GF-D8 (cell line): ENCODE measurements around the gene NUDT17.
"Not testable (repeated sequence)": the region's sequence is repeated elsewhere in the genome, so short reads cannot be mapped to it uniquely, and the experiment has no call there.

Source experiments
- DNase-seq: peaks from one replicate; lab custom pipeline; 2025; lab: John Stamatoyannopoulos, UW

Gene NUDT17

DNA sequence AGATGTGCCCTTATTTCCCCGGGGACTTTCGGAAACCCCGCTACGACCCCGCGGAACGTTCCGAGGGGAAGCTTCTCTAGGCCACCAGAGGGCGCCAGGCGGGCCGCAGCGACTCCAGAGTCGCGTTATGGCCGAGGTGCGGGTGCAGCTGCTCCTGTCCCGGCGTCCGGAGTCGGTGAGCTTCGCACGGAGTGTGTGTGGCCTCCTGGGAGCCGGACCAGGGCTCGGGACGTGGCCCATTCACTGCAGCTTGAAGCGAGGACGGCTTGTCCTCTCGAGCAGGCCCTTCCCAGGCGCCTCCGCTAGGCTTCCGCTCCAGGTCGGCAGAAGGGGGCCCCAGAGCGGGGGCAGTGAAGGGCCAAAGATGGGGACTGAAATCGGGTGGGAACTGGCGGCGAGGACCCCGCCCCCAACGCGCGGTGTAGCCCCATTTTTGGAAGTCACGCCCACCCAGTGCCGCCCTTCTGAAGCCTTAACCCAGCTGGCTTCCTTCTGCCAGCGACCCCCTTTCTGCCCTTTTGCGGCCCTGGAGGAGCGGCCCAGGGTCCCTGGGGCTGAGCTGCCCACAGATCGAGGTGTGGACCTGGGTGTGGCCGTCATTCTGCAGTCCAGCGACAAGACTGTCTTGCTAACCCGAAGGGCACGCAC is at the start of gene NUDT17:
Gene NUDT17 (plus strand): TSS at position 117 of the 648 bp plus-strand sequence. CDS start 11 bp downstream, at position 128.
- DNase-seq, result peak; percentile 19

DNA sequence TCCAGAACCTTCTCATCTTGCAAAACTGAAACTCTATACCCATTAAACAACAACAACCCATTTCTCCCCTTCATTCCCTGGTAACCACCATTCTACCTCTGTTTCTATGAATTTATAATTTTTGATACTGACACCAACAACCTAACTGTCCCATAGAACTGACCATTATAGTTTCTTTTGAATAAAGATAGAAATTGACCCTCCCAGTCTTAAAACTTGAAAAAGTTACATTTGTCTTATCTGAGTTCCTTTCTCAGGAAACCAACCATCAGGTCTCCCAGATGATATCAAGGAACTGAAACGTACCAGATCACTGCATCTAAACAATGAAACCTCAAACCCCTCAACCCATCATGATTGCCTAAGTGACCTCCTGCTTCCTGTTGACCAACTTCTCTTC is 48.7 kb upstream of the NUDT17 start:
- DNase-seq, result peak; percentile 44

DNA sequence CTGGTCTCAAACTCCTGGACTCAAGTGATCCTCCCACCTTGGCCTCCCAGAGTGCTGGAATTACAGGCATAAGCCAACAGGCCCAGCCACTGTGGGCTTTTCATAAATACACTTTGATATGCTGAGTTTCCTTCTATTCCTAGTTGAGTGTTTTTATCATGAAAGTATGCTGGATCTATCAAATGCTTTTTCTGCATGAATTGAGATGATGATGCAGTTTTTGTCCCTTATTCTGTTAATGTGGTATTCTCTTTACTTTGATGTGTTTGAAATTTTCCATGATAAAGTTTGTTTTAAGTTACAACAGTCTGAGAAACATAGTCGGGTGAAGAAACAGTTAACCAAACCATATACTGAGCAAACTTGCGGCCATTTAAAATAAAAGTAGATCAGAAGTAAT is 45.6 kb upstream of the NUDT17 start:
- no peak for DNase-seq

DNA sequence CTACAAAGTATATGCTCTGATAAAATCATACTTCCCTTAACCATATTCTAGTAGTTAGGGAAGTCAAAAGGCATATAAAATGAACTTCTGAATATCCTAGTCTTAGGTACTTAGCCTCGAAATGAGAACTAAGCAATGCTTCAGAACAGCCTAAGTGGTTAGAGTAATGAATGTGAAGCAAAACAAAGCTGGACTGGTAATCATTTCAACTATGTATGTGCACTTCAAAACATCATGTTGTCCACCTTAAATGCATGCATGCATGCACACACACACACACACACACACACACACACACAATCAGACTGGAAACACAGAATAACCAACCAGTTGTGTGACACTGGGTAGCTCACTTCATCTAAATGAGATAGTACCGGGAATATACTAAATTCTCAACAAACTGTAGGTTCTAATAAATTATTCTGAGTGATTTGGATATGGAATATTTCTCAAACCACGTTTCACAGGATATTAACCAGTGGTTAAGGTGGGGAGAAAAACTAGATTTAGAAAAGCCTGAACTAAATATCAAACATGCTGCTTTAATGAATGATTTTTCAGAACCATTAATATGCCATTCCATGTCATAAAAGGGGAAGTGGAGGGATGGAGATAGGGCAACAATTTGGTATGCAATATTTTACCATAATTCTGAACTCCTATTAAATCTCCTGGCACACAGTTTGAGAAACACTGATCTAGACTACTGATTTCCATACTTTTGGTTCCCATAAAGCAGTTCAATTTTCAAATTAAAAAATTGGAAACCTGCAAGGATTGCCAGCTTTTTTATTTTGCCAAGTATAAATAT is 41.0 kb upstream of the NUDT17 start:
- DNase-seq, result no peak

DNA sequence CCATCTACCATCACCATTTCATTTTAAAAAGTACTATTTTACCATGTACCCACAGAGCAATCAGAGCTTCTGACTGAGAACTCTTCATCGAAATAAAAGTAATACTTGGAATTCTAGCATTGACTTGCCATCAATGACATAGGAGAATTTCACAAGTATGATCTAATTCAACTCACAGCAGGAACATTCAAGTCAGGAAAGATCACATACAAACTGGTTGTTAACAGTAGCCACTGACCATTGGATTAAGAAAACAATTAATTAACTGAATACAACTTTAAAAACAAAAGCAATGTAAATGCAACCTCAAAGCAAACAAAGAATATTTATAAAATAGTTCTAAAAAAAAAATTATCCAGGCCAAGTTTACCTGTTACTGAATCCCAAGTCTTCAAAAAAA is 40.4 kb upstream of the NUDT17 start:
- no peak for DNase-seq

DNA sequence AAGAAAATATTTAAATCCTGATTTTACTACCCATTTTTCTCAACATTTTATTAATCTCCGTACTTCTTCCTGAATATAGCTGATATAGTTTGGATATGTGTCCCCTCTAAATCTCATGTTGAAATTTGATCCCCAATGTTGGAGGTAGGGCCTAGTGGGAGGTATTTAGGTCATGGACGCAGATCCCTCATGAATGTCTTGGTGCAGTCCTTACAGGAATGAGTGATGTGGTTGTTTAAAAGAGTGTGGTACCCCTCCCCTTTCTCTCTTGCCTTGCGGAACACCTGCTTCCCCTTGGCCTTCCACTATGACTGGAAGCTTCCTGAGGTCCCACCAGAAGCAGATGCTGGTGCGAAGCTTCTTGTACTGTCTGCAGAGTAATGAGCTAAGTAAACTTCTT is 39.0 kb upstream of the NUDT17 start:
- DNase-seq, result no peak

DNA sequence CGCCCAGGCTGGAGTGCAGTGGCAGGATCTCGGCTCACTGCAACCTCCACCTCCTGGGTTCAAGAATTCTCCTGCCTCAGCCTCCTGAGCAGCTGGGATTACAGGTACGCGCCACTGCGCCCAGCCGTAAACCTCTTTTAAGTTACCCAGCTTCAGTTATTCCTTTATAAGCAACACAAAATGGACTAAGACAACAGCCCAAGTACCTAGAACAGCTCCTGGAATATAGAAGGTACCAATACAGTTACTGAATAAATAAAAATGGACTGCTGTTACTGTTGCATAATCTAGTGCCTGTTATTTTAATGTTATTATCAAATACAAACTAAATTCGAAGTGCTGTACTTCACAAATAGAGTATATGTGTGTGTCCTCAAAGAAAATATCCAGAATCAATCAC is 38.6 kb upstream of the NUDT17 start:
- no peak for DNase-seq

DNA sequence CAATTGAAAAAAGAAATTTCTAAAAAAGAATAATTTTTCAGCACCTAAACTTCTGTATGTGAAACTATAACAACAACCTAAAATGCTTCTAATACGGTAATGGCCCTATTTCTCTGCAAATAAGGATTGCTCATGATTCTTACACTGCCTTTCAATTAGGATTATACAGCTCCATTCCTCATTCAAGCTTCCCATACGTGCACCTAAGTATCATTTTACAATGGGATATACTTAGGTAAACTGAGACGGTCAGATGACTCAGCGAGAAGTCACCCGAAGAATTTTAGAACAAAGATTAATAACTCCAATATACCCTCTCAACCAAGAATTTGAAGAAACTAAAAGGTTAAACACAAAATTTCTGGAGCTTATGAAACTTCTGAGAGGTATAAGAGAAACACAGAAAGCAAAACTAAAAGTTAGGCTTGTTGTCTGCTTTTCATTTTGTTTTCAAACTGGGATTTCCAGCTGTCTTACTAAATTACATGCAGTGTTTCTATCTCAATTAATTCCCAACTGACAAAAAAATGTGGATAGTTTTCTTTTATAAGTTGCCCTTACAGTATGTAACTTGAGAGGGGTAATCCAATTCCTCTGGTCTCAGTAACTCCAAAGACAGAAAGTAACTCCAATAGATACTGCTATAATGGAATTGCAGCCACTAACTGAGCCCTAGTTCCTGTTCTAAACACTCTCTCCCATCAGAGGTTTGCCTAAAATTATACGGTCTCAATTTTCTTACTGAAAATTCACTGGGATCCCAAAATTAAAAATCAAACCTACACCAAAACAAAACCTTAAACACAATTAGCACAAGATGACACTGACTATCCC is 32.2 kb upstream of the NUDT17 start:
- not testable (repeated sequence) for DNase-seq

GRCh38 chr1:145818095-145818494 is 27.3 kb upstream of the NUDT17 start:
- not testable (repeated sequence) for DNase-seq

- not testable (repeated sequence) for DNase-seq
Measured at GRCh38 chr1:145822779-145823331, 22.6 kb upstream of the NUDT17 start.

DNA sequence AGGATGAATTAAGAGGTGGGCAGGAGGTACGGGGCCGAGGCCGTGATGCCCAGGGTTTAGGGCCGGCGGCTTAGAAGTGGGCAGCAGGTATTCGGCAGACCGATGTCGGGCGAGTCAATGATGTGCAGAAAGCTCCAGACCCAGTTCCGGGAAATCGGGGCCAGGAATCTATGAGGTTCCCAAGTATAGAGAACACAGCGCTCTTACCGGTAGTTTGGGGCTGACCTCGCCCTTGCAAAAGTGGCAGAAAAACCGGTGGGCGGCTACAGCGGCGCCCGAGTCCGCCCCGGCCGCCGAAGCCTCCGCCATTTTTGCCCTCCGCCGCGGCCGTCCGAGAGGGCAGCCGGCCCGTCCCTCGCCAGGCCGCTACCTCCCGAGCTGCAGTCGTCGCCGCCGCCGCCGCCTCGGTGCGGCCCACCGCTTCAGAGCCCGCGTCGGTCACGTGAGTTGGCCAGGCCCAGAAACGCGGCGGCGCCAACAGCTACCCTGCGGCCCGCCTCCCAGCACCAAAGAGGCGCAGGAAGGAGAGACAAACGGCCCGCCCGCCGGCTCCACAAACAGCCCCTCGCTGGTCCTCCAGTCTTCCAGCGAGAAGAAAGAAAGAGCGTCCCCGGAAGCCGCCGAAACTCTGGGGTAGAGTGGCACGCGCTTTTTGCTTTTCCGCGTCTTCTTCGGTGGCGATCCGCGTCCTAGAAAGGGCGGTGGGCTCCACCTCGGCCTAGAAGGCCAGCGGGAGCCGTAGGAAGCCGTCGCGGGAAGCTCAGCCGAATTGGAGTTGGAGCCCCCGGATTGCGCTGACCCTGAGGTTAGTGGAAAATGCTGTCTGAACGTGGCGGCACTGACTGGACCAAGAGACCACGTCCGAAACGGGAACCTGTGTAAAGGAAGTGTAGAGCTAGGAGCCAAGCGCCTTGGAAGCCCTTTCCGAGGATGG is 21.6 kb upstream of the NUDT17 start, which contains the start of the genes POLR3C and RNF115:
Gene POLR3C (plus strand): TSS at position 636 of the 934 bp plus-strand sequence. CDS start 1,577 bp downstream, outside the sequence.
Gene RNF115 (minus strand): TSS at position 531 of the 934 bp plus-strand sequence. CDS start 222 bp downstream, at position 309.
- peak; percentile 83 for DNase-seq

DNA sequence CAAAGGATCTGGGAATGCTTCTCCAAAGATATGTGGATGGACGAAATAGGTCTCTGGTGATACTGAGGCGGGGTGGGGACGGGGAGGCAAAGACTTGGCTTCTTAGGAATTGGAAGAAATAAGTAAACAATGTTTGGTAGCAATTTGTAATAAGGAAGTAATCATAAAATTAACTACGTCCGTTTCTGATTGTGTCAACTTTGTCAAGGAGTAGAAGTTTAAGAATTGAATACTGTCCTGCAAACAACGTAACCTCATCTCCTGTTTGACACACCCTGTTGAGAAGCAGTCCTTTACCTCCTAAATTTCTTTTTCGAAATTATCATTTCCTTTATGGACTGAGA is 21.0 kb upstream of the NUDT17 start:
- no peak for DNase-seq

GRCh38 chr1:145826030-145826429 is 19.4 kb upstream of the NUDT17 start:
- DNase-seq, result no peak

GRCh38 chr1:145827966-145828365 is 17.5 kb upstream of the NUDT17 start:
- DNase-seq, result no peak

DNA sequence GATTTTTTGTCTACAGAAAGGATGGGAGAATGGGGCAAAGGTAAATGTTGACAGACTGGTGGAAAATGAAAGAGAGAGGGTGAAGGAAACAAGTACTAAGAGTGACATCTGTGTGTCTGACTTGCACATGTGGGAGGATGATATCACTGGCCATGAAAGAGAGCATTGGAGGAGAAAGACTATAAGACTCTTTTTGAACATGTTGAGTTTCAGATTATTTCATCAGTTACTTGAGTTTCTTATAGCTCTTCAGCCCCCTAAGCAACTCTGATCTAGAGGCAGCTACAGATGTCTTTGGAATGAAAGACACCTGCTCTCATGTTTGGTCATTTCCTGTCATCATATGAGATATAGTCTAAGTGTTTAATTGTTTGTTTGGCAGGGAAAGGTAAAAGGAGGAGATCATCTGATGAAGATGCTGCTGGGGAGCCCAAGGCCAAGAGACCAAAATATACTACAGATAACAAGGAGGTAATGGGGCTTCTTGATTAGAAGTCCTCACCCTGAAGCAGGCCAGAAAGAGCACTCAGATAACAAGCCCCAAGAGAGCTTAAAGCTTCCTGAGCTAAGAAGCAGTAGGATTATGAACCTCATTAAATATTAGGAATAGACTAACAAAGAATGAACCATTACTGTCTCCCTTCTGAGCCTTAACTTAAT is 16.9 kb upstream of the NUDT17 start:
- no peak for DNase-seq

DNA sequence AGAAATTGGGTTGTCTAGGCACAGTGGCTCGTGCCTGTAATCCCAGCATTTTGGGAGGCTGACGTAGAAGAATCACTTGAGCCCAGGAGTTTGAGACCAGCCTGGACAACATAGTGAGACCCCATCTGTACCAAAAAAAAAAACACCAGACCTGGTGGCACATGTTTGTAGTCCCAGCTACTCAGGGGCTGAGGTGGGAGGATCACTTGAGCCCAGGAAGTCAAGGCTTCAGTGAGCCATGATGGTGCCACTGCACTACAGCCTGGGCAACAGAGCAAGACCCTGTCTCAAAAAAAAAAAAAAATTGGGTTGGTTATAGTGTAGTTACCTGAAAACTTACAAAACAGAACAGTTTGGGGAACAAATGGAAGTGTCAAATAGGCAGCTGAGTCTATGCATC is 14.6 kb upstream of the NUDT17 start:
- not testable (repeated sequence) for DNase-seq

- no peak for DNase-seq
Measured at GRCh38 chr1:145837656-145838055, 7.8 kb upstream of the NUDT17 start.

GRCh38 chr1:145843031-145843430 is 2.4 kb upstream of the NUDT17 start:
- DNase-seq, result no peak

GRCh38 chr1:145845144-145845513 is 301 bp upstream of the NUDT17 start:
- peak; percentile 66 for DNase-seq

DNA sequence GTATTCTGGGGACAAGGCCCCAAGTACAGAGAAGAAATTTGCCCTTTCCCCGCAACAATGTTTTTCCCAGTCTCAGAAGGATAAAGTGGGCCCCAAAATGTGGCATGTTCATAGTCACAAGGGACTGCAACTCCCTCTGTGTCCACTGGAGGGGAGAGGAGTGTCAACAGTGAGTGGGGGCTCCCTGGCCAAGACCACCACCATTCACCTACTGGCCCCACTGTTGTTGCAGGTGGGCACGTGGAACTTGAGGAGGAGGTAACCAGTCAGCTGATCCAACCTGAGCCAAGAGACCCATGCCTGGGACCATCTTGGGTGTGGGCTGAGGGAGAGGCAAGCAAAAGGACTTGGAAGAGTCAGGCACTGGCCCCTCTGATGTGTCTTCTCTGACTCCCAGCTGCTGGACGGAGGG is 777 bp downstream of the NUDT17 start:
- no peak for DNase-seq
